ENCODE results near the gene WDR62.

DNA sequence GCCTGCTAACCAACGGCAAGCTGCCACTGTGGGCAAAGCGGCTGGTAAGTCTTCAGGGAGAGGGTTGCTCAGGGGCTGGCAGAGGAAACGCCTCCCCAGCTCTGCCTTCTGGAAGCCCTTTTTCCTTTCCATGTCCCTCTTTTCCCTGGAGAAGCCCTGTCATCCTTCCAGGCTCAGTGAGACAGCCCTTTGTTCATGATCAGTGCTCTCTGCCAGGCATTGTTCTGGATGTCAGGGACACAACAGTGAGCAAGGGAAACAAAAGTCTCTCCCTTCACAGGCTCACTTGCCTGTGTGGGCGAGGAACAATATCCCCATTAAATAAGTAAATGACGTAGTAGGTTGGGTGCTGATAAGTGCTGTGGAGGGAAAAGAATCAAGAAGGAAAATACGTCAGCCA is 42.3 kb downstream of the WDR62 start:
- TF ChIP-seq MAX (IDR thresholded peaks at IDR 0.05; ENCODE audit: insufficient read depth, insufficient read length) = no peak
- TF ChIP-seq FOS (IDR thresholded peaks at IDR 0.05; ENCODE audit: borderline replicate concordance, insufficient read depth, low read length) = no peak
- TF ChIP-seq CTCF (IDR thresholded peaks at IDR 0.05; ENCODE audit: extremely low read depth in 1 of 2, insufficient read depth in 1 of 2, low read depth in 1 of 2, low read length in 2 of 2) = no peak

Measured in endothelial cell of umbilical vein (primary cell).